ENCODE data around the gene CCHCR1. TPM values are rescaled to one million over a fixed set of nuclear protein-coding genes. Genes with fewer than 3 reads are reported as not detected.
A peak's percentile ranks its signal among the peaks of the same experiment; 100 is the strongest.
"Not testable (repeated sequence)": the region's sequence is repeated elsewhere in the genome, so short reads cannot be mapped to it uniquely, and the experiment has no call there.

CCHCR1 gene
- total RNA-seq, 2 experiments from 2014 or later, result 17.5 to 18.2 TPM

GRCh38 chr6:31203345-31203979, 45.9 kb upstream of the CCHCR1 start:
- ChIA-PET CTCF (interaction anchor here (2.9 kb wide), 1 partner anchor 163 kb away, joined by 17 read pairs; no protein-coding TSS in a partner anchor), POLR2A (interaction anchor here (0.8 to 2.7 kb wide), 4 partner anchors 49 to 154 kb away, joined by 3 to 15 read pairs (median 6); no protein-coding TSS in a partner anchor)
- Mint-ChIP-seq H3K27me3 (no peaks in the 10 kb centered on the region), H3K4me3 (peak overlapping the region; percentile 87), H3K36me3 (ENCODE audit: low read depth) (peaks cover 15% of the 10 kb centered on the region), H3K9me3 (no peaks in the 10 kb centered on the region), H3K27ac (peak overlapping the region; percentile 93), H3K4me1 (ENCODE audit: low read depth) (peaks cover 65% of the 10 kb centered on the region)
- no peaks in the 10 kb centered on the region for H3K27me3 ChIP-seq (ENCODE audit: control insufficient read depth in 1 of 2, insufficient read depth in 2 of 2, low read length in 2 of 2)
- intact Hi-C loops (cut with DNase I, micrococcal nuclease), result no loop called here
- H3K4me1 ChIP-seq (ENCODE audit: insufficient read depth, low read length), result peaks cover 69% of the 10 kb centered on the region
- peak overlapping the region; percentile 68 for H3K4me3 ChIP-seq (ENCODE audit: low read length)
- peak overlapping the region; percentile 71 to 73 for H3K27ac ChIP-seq (ENCODE audit: low read depth in 1 of 2, low read length in 2 of 2)
- no peak for TF ChIP-seq CTCF (IDR thresholded peaks at IDR 0.05)
- H3K9me3 ChIP-seq (ENCODE audit: control insufficient read depth in 1 of 2, insufficient read depth in 1 of 2, low read length in 2 of 2), result no peaks in the 10 kb centered on the region
- ATAC-seq (ENCODE audit: poor library complexity) (peak; percentile 71), DNase-seq (peak in 12 of 14 experiments; percentile 28 to 87 (median 52))
- peaks cover 13% of the 10 kb centered on the region for H3K36me3 ChIP-seq (ENCODE audit: insufficient read depth, low read length)

GRCh38 chr6:31202259-31203166, 44.9 kb upstream of the CCHCR1 start:
- Histone ChIP-seq H3K36me3 (ENCODE audit: insufficient read depth, low read length) (peaks cover 13% of the 10 kb centered on the region), H3K4me1 (ENCODE audit: insufficient read depth, low read length) (peaks cover 72% of the 10 kb centered on the region), H3K27me3 (ENCODE audit: control insufficient read depth in 1 of 2, insufficient read depth in 2 of 2, low read length in 2 of 2) (no peaks in the 10 kb centered on the region), H3K9me3 (ENCODE audit: control insufficient read depth in 1 of 2, insufficient read depth in 1 of 2, low read length in 2 of 2) (no peaks in the 10 kb centered on the region), H3K27ac (ENCODE audit: low read depth in 1 of 2, low read length in 2 of 2) (peak overlapping the region; percentile 71 to 73), H3K4me3 (ENCODE audit: low read length) (no peak overlapping the region)
- CTCF ChIA-PET, result interaction anchor here (2.9 kb wide), 1 partner anchor 164 kb away, joined by 17 read pairs; no protein-coding TSS in a partner anchor
- no peak for TF ChIP-seq CTCF (IDR thresholded peaks at IDR 0.05)
- Mint-ChIP-seq H3K4me3 (peak overlapping the region; percentile 87), H3K9me3 (no peaks in the 10 kb centered on the region), H3K4me1 (ENCODE audit: low read depth) (peaks cover 71% of the 10 kb centered on the region), H3K27me3 (no peaks in the 10 kb centered on the region), H3K27ac (peak overlapping the region; percentile 93), H3K36me3 (ENCODE audit: low read depth) (peaks cover 24% of the 10 kb centered on the region)
- DNase-seq, result peak in 3 of 14 experiments; percentile 15 to 41 (median 31)
- intact Hi-C loops (cut with DNase I, micrococcal nuclease), result no loop called here
- POLR2A ChIA-PET, result interaction anchor here (1.1 to 2.7 kb wide), 3 partner anchors 67 to 155 kb away, joined by 5 to 15 read pairs (median 7); no protein-coding TSS in a partner anchor
- no peak for ATAC-seq (ENCODE audit: poor library complexity)

GRCh38 chr6:31199105-31199452, 41.5 kb upstream of the CCHCR1 start:
- H3K27me3 ChIP-seq (ENCODE audit: control insufficient read depth in 1 of 2, insufficient read depth in 2 of 2, low read length in 2 of 2); ATAC-seq (ENCODE audit: poor library complexity); H3K9me3 ChIP-seq (ENCODE audit: control insufficient read depth in 1 of 2, insufficient read depth in 1 of 2, low read length in 2 of 2); H3K27me3 Mint-ChIP-seq; H3K9me3 Mint-ChIP-seq; DNase-seq: not testable (repeated sequence)
- Histone ChIP-seq H3K27ac (ENCODE audit: low read depth in 1 of 2, low read length in 2 of 2) (peak overlapping the region; percentile 29 to 97), H3K4me1 (ENCODE audit: insufficient read depth, low read length) (peaks cover 74% of the 10 kb centered on the region), H3K4me3 (ENCODE audit: low read length) (peak overlapping the region; percentile 71), H3K36me3 (ENCODE audit: insufficient read depth, low read length) (peaks cover 19% of the 10 kb centered on the region)
- intact Hi-C loops (cut with DNase I, micrococcal nuclease), result loop anchor here in 1 of 2 experiments (5.0 kb wide), 1 partner anchor 42 kb away; the partner anchor contains the start of genes CCHCR1 and TCF19
- Mint-ChIP-seq H3K4me1 (ENCODE audit: low read depth) (peaks cover 77% of the 10 kb centered on the region), H3K27ac (peak overlapping the region; percentile 93), H3K36me3 (ENCODE audit: low read depth) (peaks cover 40% of the 10 kb centered on the region), H3K4me3 (peak overlapping the region; percentile 97)
- CTCF ChIA-PET, result interaction anchor here (0.7 to 7.3 kb wide), 2 partner anchors 168 to 539 kb away, joined by 3 to 97 read pairs; no protein-coding TSS in a partner anchor
- POLR2A ChIA-PET, result interaction anchor here (3.1 to 5.3 kb wide), 7 partner anchors 10 to 168 kb away, joined by 12 to 101 read pairs (median 28); partner anchors contain the start of genes HLA-B and HLA-C
